ENCODE measurements around the gene MCIDAS. TPM values are rescaled to one million over a fixed set of nuclear protein-coding genes. Genes with fewer than 3 reads are reported as not detected.

The MCIDAS gene
- total and polyA plus RNA-seq, 2 of the 4 experiments (the other 2 are of a cell fraction) = not detected

- peaks cover 64% of the 10 kb centered on the region for H3K27me3 ChIP-seq (ENCODE audit: control insufficient read depth, insufficient read depth, low read length)
- intact Hi-C loops (cut with micrococcal nuclease) = no loop called here
Observed at GRCh38 chr5:55236800-55237199, 9.7 kb upstream of the MCIDAS start.

More at GRCh38 chr5:55236800-55237199, 9.7 kb upstream of the MCIDAS start:
- H2BK120ac ChIP-seq (ENCODE audit: low read depth, low read length) = no peak overlapping the region
- H4K91ac ChIP-seq (ENCODE audit: insufficient read depth, low read depth, low read length) = no peak overlapping the region
- no peak overlapping the region for H2BK5ac ChIP-seq (ENCODE audit: low read depth, low read length, poor library complexity, severe bottlenecking)
- no TSS peak for BruUV-seq (replicated peaks)
- no peak overlapping the region for H2AK5ac ChIP-seq (ENCODE audit: low read depth, low read length)
- H3K56ac ChIP-seq (ENCODE audit: extremely low read depth, insufficient read depth, low read length) = no peak overlapping the region
- DNase-seq (no peak), ATAC-seq (ENCODE audit: low read depth) (no peak)
- no peak overlapping the region for H3K27ac ChIP-seq (ENCODE audit: insufficient read depth, low read length)
- TF ChIP-seq FOS (IDR thresholded peaks at IDR 0.05; ENCODE audit: low read depth, low read length) (no peak), ELK1 (IDR thresholded peaks at IDR 0.05; ENCODE audit: borderline replicate concordance, low read depth, low read length) (no peak), MXI1 (IDR thresholded peaks at IDR 0.05; ENCODE audit: borderline replicate concordance, low read depth, low read length) (no peak)
- POLR2A ChIA-PET (ENCODE audit: unreplicated experiment) = no interaction called here
- H3K4me2 ChIP-seq (ENCODE audit: low read depth, low read length) = no peak overlapping the region
- H4K20me1 ChIP-seq (ENCODE audit: insufficient read depth, low read length) = 0 out of 2 replicates have a peak, but pooled peaks cover 5% of the 10 kb centered on the region
- H2AK9ac ChIP-seq (replicated peaks; ENCODE audit: low read depth, low read length, poor library complexity) = no peak overlapping the region
- H2AFZ ChIP-seq (replicated peaks; ENCODE audit: low read length, poor library complexity) = no peak overlapping the region
- no peak overlapping the region for H2BK15ac ChIP-seq (ENCODE audit: low read depth, low read length)
- CTCF ChIA-PET = no interaction called here
- no peak overlapping the region for H2BK20ac ChIP-seq (ENCODE audit: low read depth, low read length)
- peaks cover 9% of the 10 kb centered on the region; the same call in 1 of the 2 replicates for H3K4me1 ChIP-seq (ENCODE audit: control insufficient read depth, insufficient read depth, low read length)
- H3K23ac ChIP-seq (ENCODE audit: low read depth, low read length) = no peak overlapping the region
- no peak overlapping the region for H3K14ac ChIP-seq (replicated peaks; ENCODE audit: low read depth, low read length)
- H3K79me1 ChIP-seq (ENCODE audit: low read depth in 1 of 2, low read length in 2 of 2) = no peaks in the 10 kb centered on the region
- H4K5ac ChIP-seq (ENCODE audit: low read depth, low read length) = no peak overlapping the region
- H3K9me1 ChIP-seq (ENCODE audit: insufficient read depth, low read length) = no peaks in the 10 kb centered on the region
- H3K36me3 ChIP-seq (ENCODE audit: control insufficient read depth, insufficient read depth, low read length) = no peaks in the 10 kb centered on the region
- no peak overlapping the region for H3K18ac ChIP-seq (ENCODE audit: low read depth, low read length)
- dilution Hi-C loops (cut with HindIII; ENCODE audit: low sequenced_read_pairs, unreplicated experiment) = no loop called here
- WGBS, 2 experiments (ENCODE audit: extremely low coverage in 2 of 2, insufficient read length in 1 of 2) = 70% methylated on average over 8 of the region's 10 CpGs; no CpG with 5 or more reads in 1 of the 2 experiments
- no peak overlapping the region for H3K4me3 ChIP-seq (ENCODE audit: insufficient read depth, low read depth, low read length)
- in situ Hi-C loops (cut with MboI; ENCODE audit: low sequenced_read_pairs) = no loop called here
- peaks cover 4% of the 10 kb centered on the region; the same call in 1 of the 2 replicates for H3K9me3 ChIP-seq (ENCODE audit: control insufficient read depth, insufficient read depth, low read length)
- H3K4ac ChIP-seq (ENCODE audit: low read depth, low read length) = no peak overlapping the region
- no peak overlapping the region for H3K9ac ChIP-seq (ENCODE audit: low read depth, low read length)
- H4K8ac ChIP-seq (ENCODE audit: low read depth in 2 of 2, low read length in 2 of 2) = no peak overlapping the region

All from IMR-90 (cell line).